Aorta (tissue), 5 donors: ENCODE results near the gene NDUFAF5. TPM values are rescaled to one million over a fixed set of nuclear protein-coding genes. Genes with fewer than 3 reads are reported as not detected.
A peak's percentile ranks its signal among the peaks of the same experiment; 100 is the strongest.

Experiments used
- ATAC-seq: fragments of 200-7000 bp; cut with Tn5 transposase; one replicate; pipeline ENCODE4 v1.9.1; 2022; ENCODE audit warnings: moderate library complexity; ENCODE audit not compliant: low FRiP score
- DNase-seq, 2 donors: peaks; one replicate each; pipeline ENCODE4 v3.0.0-alpha.2; 2020
- H3K27ac ChIP-seq, 2 donors: one replicate each; pipeline ENCODE4 v1.5.1; 2013; ENCODE audit warnings: low read length in 2 of 2, mild to moderate bottlenecking in 2 of 2, moderate library complexity in 2 of 2, control low read depth in 1 of 2, inconsistent platforms in 1 of 2, low read depth in 1 of 2
- H3K27me3 ChIP-seq, 2 donors: one replicate each; pipeline ENCODE4 v1.6.1; 2013; ENCODE audit warnings: control low read depth in 1 of 2, low read length in 1 of 2, mild to moderate bottlenecking in 1 of 2, moderate library complexity in 1 of 2; ENCODE audit not compliant: insufficient read depth in 2 of 2, control insufficient read depth in 1 of 2
- H3K36me3 ChIP-seq, 2 donors: one replicate each; pipeline ENCODE4 v1.6.1; 2013; ENCODE audit warnings: control low read depth in 1 of 2, low read length in 1 of 2, mild to moderate bottlenecking in 1 of 2; ENCODE audit not compliant: insufficient read depth in 2 of 2, control insufficient read depth in 1 of 2
- H3K4me1 ChIP-seq, 2 donors: one replicate each; pipeline ENCODE4 v1.6.1; 2013; ENCODE audit warnings: low read length in 2 of 2, control low read depth in 1 of 2, mild to moderate bottlenecking in 1 of 2, moderate library complexity in 1 of 2; ENCODE audit not compliant: insufficient read depth in 2 of 2, control insufficient read depth in 1 of 2
- H3K4me3 ChIP-seq, 2 donors: one replicate each; pipeline ENCODE4 v1.5.1; 2013; ENCODE audit warnings: low read length in 2 of 2, control low read depth in 1 of 2, mild to moderate bottlenecking in 1 of 2
- H3K9me3 ChIP-seq: one replicate; pipeline ENCODE4 v1.6.1; 2013; ENCODE audit warnings: mild to moderate bottlenecking, low read length; ENCODE audit not compliant: control insufficient read depth
- WGBS, 2 donors: extraction: QIAGEN DNeasy Blood & Tissue Kit; methylation state at CpG; one replicate each; pipeline ENCODE4 v1.1.7; 2013; 5-methylcytosine and 5-hydroxymethylcytosine counted together
- intact Hi-C, 2 donors: fragments of 100-400 bp; cut with DNase I; formaldehyde crosslinking; loops; one replicate each; pipeline versions ENCODE4 v1.14.2 to v1.15.0; 2022
- polyA plus RNA-seq, 2 donors: library from polyadenylated mRNA; stranded (reverse); fragments of 200-250 nt; gene quantifications; one replicate each; pipeline ENCODE4 v1.2.3, GENCODE V29; 2013
- total RNA-seq, 2 donors: library from RNA; stranded (reverse); fragmentation: NEBNext Ultra II Directional; extraction: Animal tissue kit (Norgen Biotek cat#: 25700); gene quantifications; one replicate each; pipeline ENCODE4 v1.2.1, GENCODE V29; 2021
- donor health status: healthy with polysubstance abuse.
- donor health status: Bipolar disorder and iron deficiency.
- donor health status: DM: no; HTN: no; CAD: no.
- donor health status: DM: no; HTN: no; CAD: no.
- donor health status: DM: yes; HTN: yes; CAD: no.

NDUFAF5 gene
- total and polyA plus RNA-seq, 4 donors: 23.5 to 27.0 (median 25.0) TPM

DNA sequence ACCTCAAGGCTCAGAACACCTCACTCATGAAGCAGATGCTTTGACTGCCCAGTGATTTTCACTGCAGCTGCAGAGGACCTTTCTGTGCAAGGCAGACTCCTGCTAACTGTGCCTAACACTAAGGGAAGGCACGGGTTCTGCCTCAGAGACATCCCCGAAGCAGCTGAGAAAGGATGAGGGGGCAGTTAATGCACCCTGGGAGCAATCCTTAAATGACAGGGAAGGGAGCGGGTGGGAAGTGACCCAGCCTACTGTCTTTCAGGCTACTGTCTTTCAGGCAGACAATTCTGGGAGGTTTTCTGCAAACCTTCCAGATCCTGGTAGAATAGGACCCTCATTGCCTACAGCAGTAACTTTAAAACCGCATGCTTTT lies 55.3 kb downstream of the NDUFAF5 start:
- WGBS, 2 donors: 71 to 78% methylated on average over 4 of the region's 4 CpGs
- H3K4me3 ChIP-seq: no peak overlapping the region
- H3K27ac ChIP-seq: no peak overlapping the region
- no peaks in the 10 kb centered on the region for H3K4me1 ChIP-seq
- intact Hi-C loops: no loop called here
- no peaks in the 10 kb centered on the region for H3K27me3 ChIP-seq
- ATAC-seq: no peak
- no peak for DNase-seq
- no peaks in the 10 kb centered on the region for H3K9me3 ChIP-seq
- H3K36me3 ChIP-seq: no peaks in the 10 kb centered on the region

DNA sequence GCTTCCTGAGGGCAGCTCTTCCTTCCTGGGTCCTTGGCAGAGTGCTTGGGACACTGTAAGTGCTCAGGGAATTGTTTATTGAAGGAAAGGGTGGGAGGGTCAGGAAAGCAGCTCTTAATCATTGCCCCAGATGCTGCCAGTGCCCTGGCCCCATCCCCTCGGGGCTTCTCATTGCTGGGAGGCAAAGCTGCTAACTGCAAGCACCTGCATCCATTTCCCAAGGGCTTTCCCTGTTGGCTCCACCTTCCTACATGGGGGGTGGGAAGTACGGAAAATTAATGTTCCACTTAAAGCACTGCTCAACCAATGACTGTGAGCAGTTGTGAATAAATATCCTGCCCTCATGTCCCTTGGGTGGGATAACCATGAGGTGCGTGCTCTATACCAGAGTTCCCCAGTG lies 56.4 kb downstream of the NDUFAF5 start:
- no peaks in the 10 kb centered on the region for H3K9me3 ChIP-seq
- no peak for ATAC-seq
- H3K27me3 ChIP-seq: no peaks in the 10 kb centered on the region
- no peaks in the 10 kb centered on the region for H3K4me1 ChIP-seq
- H3K4me3 ChIP-seq: no peak overlapping the region
- no peaks in the 10 kb centered on the region for H3K36me3 ChIP-seq
- WGBS, 2 donors: 73 to 79% methylated on average over 3 of the region's 3 CpGs
- no peak for DNase-seq
- H3K27ac ChIP-seq: no peak overlapping the region
- intact Hi-C loops: no loop called here

DNA sequence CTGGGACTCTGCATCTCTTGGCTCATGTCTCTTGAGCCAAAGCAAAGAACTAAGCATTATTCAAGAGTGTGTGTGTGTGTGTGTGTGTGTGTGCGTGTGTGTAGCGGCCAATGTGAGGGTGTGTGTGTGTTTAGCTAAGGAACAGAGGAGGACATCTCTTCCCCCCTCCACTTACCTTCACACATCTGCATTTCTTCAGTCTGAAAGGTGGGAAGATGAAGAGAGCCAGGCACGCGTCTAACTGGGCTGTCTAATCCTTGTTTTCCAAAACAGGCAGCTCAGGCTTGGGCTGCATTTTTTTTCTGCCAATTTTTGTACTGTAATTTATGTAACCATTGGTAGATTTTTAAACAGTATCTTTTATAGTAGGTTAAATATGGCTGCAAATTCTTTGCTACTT lies 59.5 kb downstream of the NDUFAF5 start:
- H3K27ac ChIP-seq: no peak overlapping the region
- 82 to 90% methylated on average over 4 of the region's 4 CpGs for WGBS, 2 donors
- H3K4me3 ChIP-seq: no peak overlapping the region
- intact Hi-C loops: no loop called here
- ATAC-seq (no peak), DNase-seq (no peak)
- peaks cover 2% of the 10 kb centered on the region for H3K9me3 ChIP-seq
- no peaks in the 10 kb centered on the region for H3K36me3 ChIP-seq
- no peaks in the 10 kb centered on the region for H3K27me3 ChIP-seq
- H3K4me1 ChIP-seq: no peaks in the 10 kb centered on the region

DNA sequence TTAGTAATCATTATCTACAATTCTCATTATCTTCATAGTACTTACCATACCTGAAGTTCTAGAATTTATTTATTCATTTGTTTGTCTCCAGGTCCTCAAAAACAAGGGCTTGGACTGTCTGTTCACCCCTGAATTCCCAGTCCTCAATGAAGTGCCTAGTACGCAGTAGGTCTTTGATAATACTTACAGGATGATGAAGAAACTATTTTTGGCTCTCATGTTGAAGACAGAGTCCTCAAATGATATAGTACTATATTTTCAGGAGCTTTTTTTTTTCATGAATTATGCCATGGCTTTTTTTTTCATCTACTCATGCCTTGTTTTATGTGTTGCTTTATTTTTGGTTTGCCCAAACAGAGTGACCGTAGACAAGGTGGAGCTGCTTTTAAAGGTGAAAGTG lies 66.5 kb downstream of the NDUFAF5 start:
- 32 to 41% methylated on average over 2 of the region's 2 CpGs for WGBS, 2 donors
- intact Hi-C loops: no loop called here
- Histone ChIP-seq H3K27ac (no peak overlapping the region), H3K4me1 (peaks cover 0 to 2% of the 10 kb centered on the region in 2 donors), H3K4me3 (no peak overlapping the region), H3K27me3 (no peaks in the 10 kb centered on the region), H3K36me3 (no peaks in the 10 kb centered on the region), H3K9me3 (peaks cover 2% of the 10 kb centered on the region)
- DNase-seq (no peak), ATAC-seq (peak; percentile 22)

DNA sequence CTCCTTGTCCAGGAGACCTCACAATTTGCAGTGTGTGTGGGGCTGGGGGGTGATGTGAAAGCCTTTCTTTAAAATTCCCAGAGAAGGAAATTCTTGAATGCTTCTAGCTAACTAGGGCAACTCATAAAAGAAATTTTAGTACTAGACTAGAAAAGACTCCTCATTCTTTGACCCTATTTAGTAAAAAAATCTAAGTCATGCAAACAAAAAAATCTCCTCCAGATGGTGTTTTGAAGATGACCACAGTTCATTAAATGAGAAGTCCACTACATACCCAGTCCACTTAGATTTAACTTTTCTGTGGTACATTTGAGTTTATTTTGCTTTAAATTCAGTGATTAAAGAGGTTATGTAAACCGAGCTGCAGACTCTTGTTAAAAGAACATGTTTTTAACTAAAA lies 67.5 kb downstream of the NDUFAF5 start:
- 17 to 23% methylated on average over 1 of the region's 1 CpG for WGBS, 2 donors
- intact Hi-C loops: no loop called here
- H3K36me3 ChIP-seq: no peaks in the 10 kb centered on the region

DNA sequence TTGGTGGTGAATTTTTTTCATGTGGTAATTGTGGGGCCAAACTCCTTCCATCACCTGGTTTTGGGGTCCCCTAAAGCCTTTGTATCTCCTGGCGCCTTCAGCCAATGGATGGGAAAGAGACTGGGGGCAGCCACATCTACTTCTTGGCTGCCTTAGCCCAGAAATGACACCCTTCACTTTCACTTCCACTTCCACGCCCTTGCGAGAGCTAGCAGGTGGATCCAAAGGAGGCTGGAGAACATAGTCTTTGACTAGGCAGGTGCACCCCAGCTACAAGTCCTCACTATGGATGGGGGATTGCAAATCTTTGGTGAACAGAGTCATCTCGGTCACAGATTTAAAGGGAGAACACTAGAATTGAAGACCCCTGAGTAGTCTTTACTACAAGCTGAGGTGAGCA lies 70.8 kb downstream of the NDUFAF5 start:
- intact Hi-C loops: no loop called here
- DNase-seq (no peak), ATAC-seq (no peak)
- WGBS, 2 donors: 89 to 94% methylated on average over 4 of the region's 4 CpGs
- no peaks in the 10 kb centered on the region for H3K27me3 ChIP-seq
- H3K36me3 ChIP-seq: no peaks in the 10 kb centered on the region
- peaks cover 1% of the 10 kb centered on the region for H3K9me3 ChIP-seq
- no peak overlapping the region for H3K27ac ChIP-seq
- no peak overlapping the region for H3K4me3 ChIP-seq
- H3K4me1 ChIP-seq: peaks cover 0 to 6% of the 10 kb centered on the region in 2 donors

More for the DNA sequence above, 67.5 kb downstream of the NDUFAF5 start:
- DNase-seq (no peak), ATAC-seq (no peak)
- no peak overlapping the region for H3K27ac ChIP-seq
- H3K27me3 ChIP-seq: no peaks in the 10 kb centered on the region
- H3K9me3 ChIP-seq: peaks cover 2% of the 10 kb centered on the region
- no peak overlapping the region for H3K4me3 ChIP-seq
- H3K4me1 ChIP-seq: peaks cover 0 to 2% of the 10 kb centered on the region in 2 donors

DNA sequence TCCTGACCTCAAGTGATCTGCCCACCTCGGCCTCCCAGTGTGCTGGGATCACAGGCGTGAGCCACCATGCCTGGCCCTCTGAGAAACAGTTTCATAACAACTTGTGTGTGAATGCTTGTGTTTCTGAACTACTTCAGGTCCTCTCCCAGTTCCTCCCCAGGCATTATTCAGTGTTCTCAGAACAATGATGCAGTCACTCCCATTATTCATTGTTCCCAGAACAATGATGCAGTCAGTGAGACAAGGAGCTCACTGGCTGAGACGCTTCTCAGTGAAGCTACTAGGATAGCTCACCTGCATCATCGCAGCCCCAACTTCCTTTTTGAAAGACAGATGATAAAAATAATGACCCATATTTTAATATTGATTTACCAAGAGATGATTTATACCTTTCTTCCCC lies 71.5 kb downstream of the NDUFAF5 start:
- Histone ChIP-seq H3K4me1 (peaks cover 0 to 6% of the 10 kb centered on the region in 2 donors), H3K27me3 (no peaks in the 10 kb centered on the region), H3K27ac (no peak overlapping the region), H3K9me3 (peaks cover 1% of the 10 kb centered on the region), H3K4me3 (no peak overlapping the region), H3K36me3 (no peaks in the 10 kb centered on the region)
- DNase-seq (no peak), ATAC-seq (no peak)
- intact Hi-C loops: no loop called here
- 83 to 86% methylated on average over 4 of the region's 4 CpGs for WGBS, 2 donors

DNA sequence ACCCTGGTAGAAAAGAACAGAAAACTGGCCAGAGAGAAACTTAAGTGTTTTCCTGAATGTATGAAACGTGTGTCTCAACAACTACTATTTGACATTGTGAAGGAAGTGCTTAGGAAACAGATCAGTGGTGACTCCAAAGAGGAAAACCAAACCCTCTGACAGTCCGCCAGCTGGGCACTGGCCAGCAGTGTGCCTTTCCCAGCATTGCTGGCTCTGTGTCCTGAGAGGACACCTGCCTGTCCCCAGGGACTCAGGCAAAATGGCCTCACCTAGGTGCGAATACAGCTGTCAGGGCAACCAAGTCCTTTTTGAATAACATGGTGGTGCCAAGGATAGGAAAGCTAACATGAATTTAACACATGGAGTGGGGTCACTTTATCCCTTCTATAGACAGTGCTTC lies 72.5 kb downstream of the NDUFAF5 start:
- peaks cover 0 to 4% of the 10 kb centered on the region in 2 donors for H3K4me1 ChIP-seq
- no peaks in the 10 kb centered on the region for H3K27me3 ChIP-seq
- intact Hi-C loops: no loop called here
- H3K36me3 ChIP-seq: no peaks in the 10 kb centered on the region
- ATAC-seq (no peak), DNase-seq (peak in 1 of 2 donors; percentile 84)
- 77 to 87% methylated on average over 3 of the region's 3 CpGs for WGBS, 2 donors
- H3K9me3 ChIP-seq: peaks cover 1% of the 10 kb centered on the region
- H3K27ac ChIP-seq: no peak overlapping the region
- H3K4me3 ChIP-seq: no peak overlapping the region

DNA sequence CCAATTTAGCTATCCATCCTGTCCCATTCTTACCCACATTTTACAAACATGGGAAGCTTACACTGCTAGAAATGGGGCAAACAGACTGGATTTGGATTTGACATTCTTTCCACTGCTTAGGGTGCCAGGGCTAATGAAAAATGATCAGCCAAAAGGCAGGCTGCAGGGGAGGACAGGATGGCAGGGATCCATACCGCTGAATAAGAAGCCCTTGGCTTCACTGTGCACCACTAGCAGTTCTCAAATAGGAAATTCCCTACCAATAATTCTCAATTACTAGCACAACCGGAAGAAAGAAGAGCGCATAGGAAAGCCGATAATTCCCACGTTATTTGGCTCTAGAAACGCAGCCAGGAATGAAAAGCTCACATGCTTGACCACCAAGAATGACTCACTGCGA lies 73.1 kb downstream of the NDUFAF5 start:
- no peak for DNase-seq
- H3K4me1 ChIP-seq: peaks cover 0 to 4% of the 10 kb centered on the region in 2 donors
- whole genome bisulfite sequencing, 2 donors: 91 to 93% methylated on average over 7 of the region's 7 CpGs
- H3K27ac ChIP-seq: no peak overlapping the region
- intact Hi-C loops: no loop called here
- no peaks in the 10 kb centered on the region for H3K27me3 ChIP-seq
- H3K4me3 ChIP-seq: no peak overlapping the region
- no peak for ATAC-seq
- no peaks in the 10 kb centered on the region for H3K36me3 ChIP-seq
- H3K9me3 ChIP-seq: peaks cover 1% of the 10 kb centered on the region
